K562 (cell line): Measurements from ENCODE around the gene MTARC2.
A peak's percentile ranks its signal among the peaks of the same experiment; 100 is the strongest.

Source experiments
- CCNT2 ChIP-seq: IDR thresholded peaks from 2 replicates; pipeline ENCODE4 v1.6.1; 2011; ENCODE audit warnings: borderline replicate concordance, low read depth, mild to moderate bottlenecking, moderate library complexity, mixed read lengths, low read length; ENCODE audit not compliant: insufficient read length; ENCODE audit errors: extremely low read depth
- FIP1L1 ChIP-seq: fragments of 200-400 bp; formaldehyde crosslinking; IDR thresholded peaks from 2 replicates; pipeline ENCODE4 v1.6.1; 2018; ENCODE audit warnings: mild to moderate bottlenecking, low read depth, low read length; ENCODE audit not compliant: poor library complexity, severe bottlenecking
- GABPA ChIP-seq: fragments of 200-800 bp; sonication (Bioruptor generic); conservative IDR thresholded peaks from 2 replicates; pipeline ENCODE4 v1.6.1; 2016; ENCODE audit warnings: low read depth, missing genetic modification characterization, missing compliant biosample characterization
- HDAC8 ChIP-seq: fragments of 450-650 bp; IDR thresholded peaks from 2 replicates; pipeline ENCODE4 v1.6.1; 2016; ENCODE audit warnings: mild to moderate bottlenecking, missing genetic modification characterization, moderate library complexity, missing compliant biosample characterization
- MAX ChIP-seq: sonication (generic); formaldehyde crosslinking; IDR thresholded peaks from 2 replicates; pipeline ENCODE4 v1.9.0; 2022; ENCODE audit warnings: mild to moderate bottlenecking, missing genetic modification reagents
- NFIC ChIP-seq: fragments of 450-650 bp; IDR thresholded peaks from 2 replicates; pipeline ENCODE4 v1.6.1; 2017; ENCODE audit warnings: mild to moderate bottlenecking, inconsistent platforms
- RBM22 ChIP-seq: fragments of 200-400 bp; formaldehyde crosslinking; IDR thresholded peaks from 2 replicates; pipeline ENCODE4 v1.6.1; 2018; ENCODE audit warnings: low read length, low read depth; ENCODE audit not compliant: poor library complexity, severe bottlenecking
- TAF1 ChIP-seq: IDR thresholded peaks from 2 replicates; pipeline ENCODE4 v1.6.1; 2011; ENCODE audit warnings: mild to moderate bottlenecking, low read length, moderate library complexity; ENCODE audit not compliant: insufficient read depth, control insufficient read depth, severe bottlenecking; ENCODE audit errors: extremely low read depth
- TBP ChIP-seq: optimal IDR thresholded peaks from 2 replicates; pipeline ENCODE3; 2011; ENCODE audit warnings: low read depth, low read length, improper control_type of control experiment
- TCF3 ChIP-seq: sonication (generic); formaldehyde crosslinking; IDR thresholded peaks from 2 replicates; pipeline ENCODE4 v1.4.0; 2020; ENCODE audit warnings: mild to moderate bottlenecking, missing genetic modification reagents
- TRIM28 ChIP-seq: fragments of 450-650 bp; IDR thresholded peaks from 2 replicates; pipeline ENCODE4 v1.6.1; 2017

- TF ChIP-seq CCNT2 (no peak), MAX (CRISPR knock-in tag) (no peak), TAF1 (no peak), HDAC8 (tag) (no peak), FIP1L1 (no peak), GABPA (no peak), RBM22 (no peak), NFIC (peak; percentile 37), TCF3 (CRISPR knock-in tag) (no peak), TBP (no peak), TRIM28 (no peak)
Observed at GRCh38 chr1:220768126-220768601, 20.0 kb downstream of the MTARC2 start.
